HepG2 (cell line): ENCODE results near the gene AAR2. TPM values are rescaled to one million over a fixed set of nuclear protein-coding genes. Genes with fewer than 3 reads are reported as not detected.

Experiments
- ATAC-seq: fragments of 200-7000 bp; cut with Tn5 transposase; 3 replicates; pipeline ENCODE4 v1.9.1; 2020; ENCODE audit warnings: mild to moderate bottlenecking, moderate library complexity
- BruUV-seq: library from RNA; stranded (reverse); fragments of 400-500 nt; replicated peaks from 2 replicates; lab custom pipeline; 2021; lab: Mats Ljungman, UMichigan
- CTCF ChIA-PET: fragments of 300-600 bp; formaldehyde crosslinking; extraction: SDS; loops from one replicate; lab custom pipeline; 2021; ENCODE audit warnings: low total read pairs, inconsistent platforms, low intra/inter-chr PET ratio; lab: Yijun Ruan, JAX
- POLR2A ChIA-PET: fragments of 350-600 bp; sonication (Branson Sonifier 250); formaldehyde crosslinking; loops from one replicate; lab custom pipeline; 2020; ENCODE audit warnings: antibody characterized with exemption, inconsistent platforms; lab: Yijun Ruan, JAX
- DNase-seq: peaks from one replicate; pipeline ENCODE4 v3.0.0-alpha.2; 2015; ENCODE audit warnings: low spot score
- FAIRE-seq: peaks from 3 replicates; lab custom pipeline; 2011; peaks lifted over from hg19 to GRCh38; lab: Jason Lieb, UNC
- H2AFZ ChIP-seq: one replicate; pipeline ENCODE4 v1.6.1; 2011; ENCODE audit warnings: low read length, inconsistent platforms
- H3K27ac ChIP-seq: fragments of 300-600 bp; 3 replicates; pipeline ENCODE4 v1.8.0; 2011; ENCODE audit warnings: mixed run types, mild to moderate bottlenecking, mixed read lengths, low read length, inconsistent platforms; ENCODE audit not compliant: insufficient read depth; ENCODE audit errors: extremely low read length
- H3K27me3 ChIP-seq, 2 experiments: fragments of 200-600 bp in 1 of 2; 2 replicates in 1 of 2; 3 replicates in 1 of 2; pipeline versions ENCODE4 v1.6.0 to v1.8.0; 2011; ENCODE audit warnings: low read length in 2 of 2, mild to moderate bottlenecking in 2 of 2, moderate library complexity in 2 of 2, inconsistent platforms in 1 of 2; ENCODE audit not compliant: insufficient read depth in 2 of 2, control insufficient read depth in 1 of 2
- H3K36me3 ChIP-seq, 2 experiments: fragments of 200-600 bp in 1 of 2; replicated peaks in 1 of 2; 2 replicates in 1 of 2; 3 replicates in 1 of 2; pipeline versions ENCODE4 v1.5.1 to v1.8.0; 2011; ENCODE audit warnings: low read length in 2 of 2, inconsistent platforms in 1 of 2; ENCODE audit not compliant: insufficient read depth in 2 of 2, control insufficient read depth in 1 of 2
- H3K4me1 ChIP-seq: 2 replicates; pipeline ENCODE4 v1.5.1; 2012; ENCODE audit warnings: low read length, inconsistent platforms; ENCODE audit not compliant: insufficient read depth
- H3K4me2 ChIP-seq: 2 replicates; pipeline ENCODE4 v1.6.0; 2011; ENCODE audit warnings: low read depth, low read length, inconsistent platforms
- H3K4me3 ChIP-seq, 3 experiments: fragments of 200-600 bp in 1 of 3; sonication (generic), shearing (Covaris generic) in 1 of 3; replicated peaks in 1 of 3; 2 replicates each; pipeline ENCODE4 v1.5.1; 2011 to 2016; ENCODE audit warnings: low read length in 3 of 3, inconsistent platforms in 2 of 3, low read depth in 2 of 3, mild to moderate bottlenecking in 2 of 3, control low read depth in 1 of 3, mixed read lengths in 1 of 3; ENCODE audit not compliant: insufficient read depth in 1 of 3
- H3K79me2 ChIP-seq: one replicate; pipeline ENCODE4 v1.6.1; 2011; ENCODE audit warnings: low read length, inconsistent platforms; ENCODE audit not compliant: insufficient read depth
- H3K9ac ChIP-seq: 2 replicates; pipeline ENCODE4 v1.6.0; 2011; ENCODE audit warnings: mild to moderate bottlenecking, low read depth, low read length, inconsistent platforms; ENCODE audit not compliant: insufficient read depth
- H3K9me3 ChIP-seq: 2 replicates; pipeline ENCODE4 v1.5.1; 2012; ENCODE audit warnings: mild to moderate bottlenecking, low read length
- H4K20me1 ChIP-seq: 2 replicates; pipeline ENCODE4 v1.6.0; 2011; ENCODE audit warnings: inconsistent platforms, mild to moderate bottlenecking, low read length, moderate library complexity; ENCODE audit not compliant: insufficient read depth
- ATF7-NPFF ChIP-seq: sonication (generic); formaldehyde crosslinking; IDR thresholded peaks from 2 replicates; pipeline ENCODE4 v1.8.1; 2023; ENCODE audit warnings: mild to moderate bottlenecking, low read depth, missing genetic modification reagents, moderate library complexity
- RFX1 ChIP-seq: fragments of 450-650 bp; IDR thresholded peaks from 2 replicates; pipeline ENCODE4 v1.6.1; 2017
- THAP11 ChIP-seq: IDR thresholded peaks from 2 replicates; pipeline ENCODE4 v1.6.1; 2016; ENCODE audit warnings: missing biosample characterization, missing genetic modification reagents
- U2AF1 ChIP-seq: fragments of 200-400 bp; formaldehyde crosslinking; optimal IDR thresholded peaks from 2 replicates; pipeline ENCODE3; 2017; ENCODE audit warnings: mild to moderate bottlenecking, low read depth, low read length
- ZNF121 ChIP-seq: sonication (generic); formaldehyde crosslinking; IDR thresholded peaks from 2 replicates; pipeline ENCODE4 v1.5.0; 2020; ENCODE audit warnings: mild to moderate bottlenecking, missing genetic modification reagents
- ZNF549 ChIP-seq: sonication (generic); formaldehyde crosslinking; IDR thresholded peaks from 2 replicates; pipeline ENCODE4 v1.5.0; 2020; ENCODE audit warnings: missing genetic modification reagents
- ZNF552 ChIP-seq: sonication (generic); formaldehyde crosslinking; IDR thresholded peaks from 2 replicates; pipeline ENCODE4 v1.9.0; 2022; ENCODE audit warnings: missing genetic modification reagents, mild to moderate bottlenecking, borderline replicate concordance
- ZNF569 ChIP-seq: sonication (generic); formaldehyde crosslinking; IDR thresholded peaks from 2 replicates; pipeline ENCODE4 v1.5.0; 2020; ENCODE audit warnings: mild to moderate bottlenecking, missing genetic modification reagents, moderate library complexity, borderline replicate concordance
- ZNF780A ChIP-seq: sonication (generic); formaldehyde crosslinking; IDR thresholded peaks from 2 replicates; pipeline ENCODE4 v1.8.0; 2022; ENCODE audit warnings: mild to moderate bottlenecking, missing genetic modification reagents, moderate library complexity
- WGBS: methylation state at CpG from one replicate; pipeline ENCODE4 v1.1.6; 2017; ENCODE audit warnings: low lambda C conversion rate; 5-methylcytosine and 5-hydroxymethylcytosine counted together
- in situ Hi-C: cut with HindIII; loops from 2 replicates; pipeline ENCODE4 v1.10.0; 2017; ENCODE audit warnings: low pct_unique_long_range_greater_than_20kb; ENCODE audit not compliant: extremely low pct_ligation_motif_present
- intact Hi-C: fragments of 100-400 bp; cut with micrococcal nuclease; formaldehyde crosslinking; loops from one replicate; pipeline ENCODE4 v1.10.0; 2022; ENCODE audit not compliant: unreplicated experiment
- polyA plus RNA-seq, 8 experiments: library from polyadenylated mRNA; depleted of rRNA in 3 of 8; stranded (reverse) in 7 of 8; unstranded in 1 of 8; fragments of >200 nt; fragmentation: Illumina TruSeq in 4 of 8; extraction: Trizol in 4 of 8; gene quantifications; 2 replicates each; pipeline versions ENCODE4 v1.2.1 to v1.2.3, GENCODE V29; 2011 to 2016; ENCODE audit warnings: low read depth in 4 of 8, missing spikeins in 1 of 8, mixed read lengths in 1 of 8; ENCODE audit not compliant: insufficient read depth in 1 of 8
- total RNA-seq, 5 experiments: library from RNA; depleted of rRNA; stranded (reverse); fragments of >200 nt; fragmentation: Illumina TruSeq; extraction: Trizol; gene quantifications; 2 replicates each; pipeline ENCODE4 v1.2.3, GENCODE V29; 2016; ENCODE audit warnings: low read depth in 1 of 5
- TF ChIP-seq, protein P1 (sequence below): sonication (generic); formaldehyde crosslinking; IDR thresholded peaks from 2 replicates; pipeline ENCODE4 v1.5.0; 2020; ENCODE audit warnings: missing genetic modification reagents
- TF ChIP-seq, protein P2 (sequence below): sonication (generic); formaldehyde crosslinking; IDR thresholded peaks from 2 replicates; pipeline ENCODE4 v1.8.1; 2023; ENCODE audit warnings: mild to moderate bottlenecking, missing genetic modification reagents

AAR2 gene
- total and polyA plus RNA-seq, 2 of the 13 experiments (the other 11 are each of a cell fraction or from before 2014, with no cell fraction given) = 45.2 to 46.2 TPM

DNA sequence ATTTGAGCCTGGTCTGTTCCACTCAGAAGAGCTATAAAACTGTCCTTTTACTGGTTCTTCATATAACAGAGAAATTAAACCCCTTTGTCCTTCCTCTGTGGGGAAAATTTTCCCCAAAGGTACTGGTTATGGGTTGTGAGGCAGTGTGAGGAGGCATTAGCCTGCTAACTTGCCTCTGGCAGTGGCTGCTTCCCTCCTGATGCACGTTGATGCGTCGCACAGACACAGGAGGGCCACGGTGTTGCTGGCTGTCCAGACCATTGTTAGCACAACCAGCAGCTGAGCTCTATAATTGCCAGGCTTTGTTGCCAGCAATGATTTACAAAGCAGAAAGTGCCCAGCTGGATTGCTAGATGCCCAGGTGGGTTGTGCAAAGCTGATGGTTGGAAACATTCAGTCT, 10.1 kb downstream of the AAR2 start:
- ATAC-seq (no peak), FAIRE-seq (no peak), DNase-seq (no peak)
- Histone ChIP-seq H4K20me1 (no peaks in the 10 kb centered on the region), H2AFZ (no peak overlapping the region), H3K27ac (no peak overlapping the region), H3K9me3 (no peaks in the 10 kb centered on the region), H3K27me3 (no peaks in the 10 kb centered on the region), H3K4me2 (no peak overlapping the region), H3K9ac (no peak overlapping the region), H3K79me2 (no peaks in the 10 kb centered on the region), H3K36me3 (peaks cover 53 to 88% of the 10 kb centered on the region in 2 experiments), H3K4me3 (no peak overlapping the region), H3K4me1 (no peaks in the 10 kb centered on the region)
- intact Hi-C loops = no loop called here
- ChIA-PET POLR2A (no interaction called here), CTCF (no interaction called here)
- no peak for TF ChIP-seq ATF7-NPFF (CRISPR knock-in tag)
- TF ChIP-seq ZNF569 (CRISPR knock-in tag) = no peak
- TF ChIP-seq ZNF121 (CRISPR knock-in tag) = no peak
- no peak for TF ChIP-seq U2AF1
- TF ChIP-seq THAP11 = no peak
- TF ChIP-seq ZNF780A (CRISPR knock-in tag) = no peak
- no peak for TF ChIP-seq ZNF552
- TF ChIP-seq, protein P1, sequence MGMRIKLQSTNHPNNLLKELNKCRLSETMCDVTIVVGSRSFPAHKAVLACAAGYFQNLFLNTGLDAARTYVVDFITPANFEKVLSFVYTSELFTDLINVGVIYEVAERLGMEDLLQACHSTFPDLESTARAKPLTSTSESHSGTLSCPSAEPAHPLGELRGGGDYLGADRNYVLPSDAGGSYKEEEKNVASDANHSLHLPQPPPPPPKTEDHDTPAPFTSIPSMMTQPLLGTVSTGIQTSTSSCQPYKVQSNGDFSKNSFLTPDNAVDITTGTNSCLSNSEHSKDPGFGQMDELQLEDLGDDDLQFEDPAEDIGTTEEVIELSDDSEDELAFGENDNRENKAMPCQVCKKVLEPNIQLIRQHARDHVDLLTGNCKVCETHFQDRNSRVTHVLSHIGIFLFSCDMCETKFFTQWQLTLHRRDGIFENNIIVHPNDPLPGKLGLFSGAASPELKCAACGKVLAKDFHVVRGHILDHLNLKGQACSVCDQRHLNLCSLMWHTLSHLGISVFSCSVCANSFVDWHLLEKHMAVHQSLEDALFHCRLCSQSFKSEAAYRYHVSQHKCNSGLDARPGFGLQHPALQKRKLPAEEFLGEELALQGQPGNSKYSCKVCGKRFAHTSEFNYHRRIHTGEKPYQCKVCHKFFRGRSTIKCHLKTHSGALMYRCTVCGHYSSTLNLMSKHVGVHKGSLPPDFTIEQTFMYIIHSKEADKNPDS = no peak
- TF ChIP-seq ZNF549 = no peak
- TF ChIP-seq RFX1 = no peak
- TF ChIP-seq, protein P2, sequence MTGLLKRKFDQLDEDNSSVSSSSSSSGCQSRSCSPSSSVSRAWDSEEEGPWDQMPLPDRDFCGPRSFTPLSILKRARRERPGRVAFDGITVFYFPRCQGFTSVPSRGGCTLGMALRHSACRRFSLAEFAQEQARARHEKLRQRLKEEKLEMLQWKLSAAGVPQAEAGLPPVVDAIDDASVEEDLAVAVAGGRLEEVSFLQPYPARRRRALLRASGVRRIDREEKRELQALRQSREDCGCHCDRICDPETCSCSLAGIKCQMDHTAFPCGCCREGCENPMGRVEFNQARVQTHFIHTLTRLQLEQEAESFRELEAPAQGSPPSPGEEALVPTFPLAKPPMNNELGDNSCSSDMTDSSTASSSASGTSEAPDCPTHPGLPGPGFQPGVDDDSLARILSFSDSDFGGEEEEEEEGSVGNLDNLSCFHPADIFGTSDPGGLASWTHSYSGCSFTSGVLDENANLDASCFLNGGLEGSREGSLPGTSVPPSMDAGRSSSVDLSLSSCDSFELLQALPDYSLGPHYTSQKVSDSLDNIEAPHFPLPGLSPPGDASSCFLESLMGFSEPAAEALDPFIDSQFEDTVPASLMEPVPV (CRISPR knock-in tag) = no peak
- 97% methylated on average over 4 of the region's 4 CpGs for WGBS
- no TSS peak for BruUV-seq
- in situ Hi-C loops = no loop called here
